AG08395 (cell line): ENCODE results near the gene PSMB1.
"Not testable (repeated sequence)": the region's sequence is repeated elsewhere in the genome, so short reads cannot be mapped to it uniquely, and the experiment has no call there.

ENCODE experiments used
- DNase-seq: peaks from one replicate; pipeline ENCODE4 v3.0.0; 2012; ENCODE audit warnings: mixed read lengths, low spot score

PSMB1 gene

DNA sequence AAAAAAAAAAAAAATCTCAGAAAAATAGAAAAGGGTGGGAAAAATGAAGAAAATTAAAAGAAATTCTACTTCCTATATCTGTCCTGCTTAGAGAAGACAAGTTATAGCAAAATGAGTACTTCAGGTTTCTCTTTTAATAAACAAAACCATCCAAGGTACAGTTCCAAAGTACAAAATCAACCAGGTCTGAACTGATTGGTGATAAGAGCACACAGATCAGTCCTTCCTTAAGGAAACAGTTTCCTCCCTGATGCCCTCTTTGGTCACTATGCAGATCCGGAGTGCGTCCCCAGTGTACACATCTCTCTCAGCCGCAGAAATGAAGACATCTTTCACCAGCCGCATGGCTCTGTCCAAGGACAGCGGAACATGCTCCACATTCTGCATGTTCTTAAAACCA, 18.1 kb downstream of the PSMB1 start:
- DNase-seq = no peak

GRCh38 chr6:170533792-170534191, 19.3 kb downstream of the PSMB1 start:
- no peak for DNase-seq

GRCh38 chr6:170532867-170533488, 20.1 kb downstream of the PSMB1 start:
- no peak for DNase-seq

GRCh38 chr6:170529839-170530469, 23.2 kb downstream of the PSMB1 start:
- peak; percentile 90 for DNase-seq

GRCh38 chr6:170527995-170528394, 25.1 kb downstream of the PSMB1 start:
- not testable (repeated sequence) for DNase-seq

DNA sequence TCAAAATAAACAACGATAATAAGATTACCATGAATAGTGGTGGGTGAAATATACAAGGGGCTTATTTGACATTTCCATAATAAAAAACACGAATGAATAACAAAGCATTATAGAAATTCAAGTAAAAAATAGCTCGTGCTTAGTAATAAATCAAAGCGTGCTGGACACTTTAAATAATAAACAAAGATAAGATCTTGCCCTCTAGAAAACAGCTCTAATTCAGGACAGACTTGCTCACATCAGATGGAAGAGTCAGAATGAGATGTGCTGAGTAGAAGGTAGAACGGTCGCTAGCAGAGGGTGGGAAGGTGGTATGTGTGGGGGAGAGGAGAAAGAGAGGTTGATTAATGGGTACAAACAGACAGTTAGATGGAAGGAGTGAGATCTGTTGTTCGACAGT, 27.3 kb downstream of the PSMB1 start:
- DNase-seq = no peak

DNA sequence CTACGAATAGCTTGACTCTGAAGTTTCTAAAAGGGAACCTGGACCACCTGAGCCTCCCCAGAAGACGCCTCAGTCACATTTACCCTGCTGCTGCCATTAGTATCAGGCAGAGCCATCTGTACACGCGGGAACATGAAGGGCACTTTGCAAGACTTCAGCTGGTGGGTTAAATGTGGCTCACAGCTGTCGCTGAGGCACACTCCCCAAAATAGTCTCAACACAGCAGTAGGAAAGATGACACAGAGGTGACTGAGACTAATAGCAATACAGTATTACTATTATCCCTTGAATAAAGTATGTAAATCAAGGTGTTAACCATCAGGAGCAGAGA, 29.0 kb downstream of the PSMB1 start:
- no peak for DNase-seq

DNA sequence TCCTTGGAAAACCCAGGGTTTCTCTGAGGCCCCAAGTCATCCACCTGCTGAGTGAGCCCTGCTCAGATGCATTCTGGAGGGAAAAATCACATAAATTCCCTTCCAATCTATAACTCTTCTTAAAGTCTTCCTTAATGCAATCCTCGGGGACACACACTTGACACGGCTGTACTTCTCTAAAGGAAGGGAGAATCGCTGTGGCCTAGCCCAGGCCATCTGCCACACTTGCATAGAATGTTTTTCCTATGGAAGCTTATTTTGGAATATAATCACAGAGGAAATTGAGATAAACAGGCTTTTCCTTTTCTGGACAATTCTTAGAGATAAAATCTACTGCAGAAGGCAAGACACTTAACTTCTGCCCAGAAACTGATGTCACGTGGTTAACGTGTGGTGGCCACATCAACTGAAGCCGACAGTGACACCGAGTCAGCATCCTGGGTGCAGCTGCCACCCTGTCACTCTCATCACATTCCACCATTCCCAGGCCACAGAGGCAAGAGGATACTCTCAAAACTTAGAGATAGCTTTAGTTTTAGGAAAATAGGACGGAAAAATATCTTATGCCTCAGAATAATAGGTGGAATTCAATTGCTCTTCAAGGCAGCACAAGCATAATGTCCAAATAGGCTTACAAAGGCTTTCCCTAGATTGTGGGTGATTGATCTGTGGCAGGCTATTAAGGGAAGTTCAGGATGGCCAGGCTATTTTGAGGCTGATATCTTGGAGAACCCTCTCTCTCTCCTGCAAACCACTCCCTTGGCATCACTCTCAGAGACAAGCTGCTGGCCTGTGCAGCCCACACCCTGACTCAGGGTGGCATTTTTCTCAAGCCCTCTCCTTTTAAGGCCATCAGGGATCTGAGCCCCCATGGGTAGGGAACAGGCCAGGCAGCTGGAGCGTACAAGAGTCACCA, 29.6 kb downstream of the PSMB1 start:
- no peak for DNase-seq

DNA sequence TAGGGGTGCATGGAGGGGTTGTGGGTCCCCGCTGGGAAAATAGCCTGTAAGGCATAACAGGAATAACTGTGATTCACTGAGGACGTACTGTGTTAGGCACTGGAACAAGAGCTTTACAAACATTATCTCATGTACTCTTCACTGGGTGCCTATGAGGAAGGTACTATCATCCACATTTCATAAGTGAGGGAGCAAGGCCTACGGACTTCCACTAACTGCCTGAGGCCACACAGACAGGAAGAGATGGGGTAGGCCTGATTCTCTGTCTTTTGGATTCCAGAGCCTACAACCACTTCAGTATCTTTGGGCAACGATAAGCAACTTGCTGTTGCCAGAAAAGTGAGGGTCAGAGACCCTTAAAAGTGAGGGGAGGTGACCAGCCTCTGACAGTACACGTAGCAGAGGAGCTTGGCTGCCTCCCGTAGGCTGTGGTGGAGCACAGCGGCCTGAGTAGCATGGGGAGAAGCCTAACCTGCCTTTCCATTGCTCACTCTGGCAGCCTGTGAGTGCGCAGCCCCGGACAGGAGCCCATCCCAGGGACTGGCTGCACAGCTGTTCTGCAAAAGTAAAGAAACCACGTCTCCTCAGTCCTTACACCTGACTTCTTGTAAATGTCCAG, 30.4 kb downstream of the PSMB1 start:
- no peak for DNase-seq

- DNase-seq = peak; percentile 65
These were observed 36.1 kb downstream of the PSMB1 start for GRCh38 chr6:170516783-170517616.

GRCh38 chr6:170514908-170515307, 38.2 kb downstream of the PSMB1 start:
- no peak for DNase-seq

DNA sequence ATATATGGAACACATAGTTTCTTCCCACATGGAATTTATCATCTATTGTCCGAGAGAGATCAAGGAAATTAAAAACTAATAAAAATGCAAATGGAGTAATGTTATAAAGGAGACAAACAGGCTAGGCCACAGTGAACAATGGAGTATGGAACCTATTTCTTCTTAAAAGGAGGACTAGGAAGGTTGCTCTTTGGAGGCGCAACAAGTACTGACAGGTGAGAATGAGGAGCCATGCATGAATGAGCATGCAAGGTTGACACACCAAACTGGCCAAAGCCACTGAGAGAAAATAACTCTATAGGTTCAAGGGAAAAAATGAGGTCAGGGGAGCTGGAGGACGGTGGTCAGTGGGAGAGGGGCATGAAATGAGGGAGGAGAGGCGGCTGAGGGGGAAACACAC, 40.9 kb downstream of the PSMB1 start:
- no peak for DNase-seq

GRCh38 chr6:170510631-170511030, 42.5 kb downstream of the PSMB1 start:
- no peak for DNase-seq

DNA sequence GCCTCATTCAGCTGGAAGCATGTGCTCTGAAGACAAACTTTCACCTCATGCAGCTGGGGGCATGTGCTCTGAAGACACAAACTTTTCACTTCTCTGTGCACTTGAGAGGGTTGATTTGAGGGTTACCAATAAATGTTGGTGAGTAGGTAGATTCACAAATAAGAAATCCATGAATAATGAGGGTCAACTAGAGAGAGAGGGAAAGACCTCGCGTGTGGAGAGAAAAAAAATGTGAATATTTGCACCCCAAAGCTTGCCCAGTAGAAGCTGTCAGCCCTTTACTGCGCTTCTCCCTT, 43.4 kb downstream of the PSMB1 start:
- DNase-seq = no peak

GRCh38 chr6:170508892-170509722, 44.0 kb downstream of the PSMB1 start:
- not testable (repeated sequence) for DNase-seq

DNA sequence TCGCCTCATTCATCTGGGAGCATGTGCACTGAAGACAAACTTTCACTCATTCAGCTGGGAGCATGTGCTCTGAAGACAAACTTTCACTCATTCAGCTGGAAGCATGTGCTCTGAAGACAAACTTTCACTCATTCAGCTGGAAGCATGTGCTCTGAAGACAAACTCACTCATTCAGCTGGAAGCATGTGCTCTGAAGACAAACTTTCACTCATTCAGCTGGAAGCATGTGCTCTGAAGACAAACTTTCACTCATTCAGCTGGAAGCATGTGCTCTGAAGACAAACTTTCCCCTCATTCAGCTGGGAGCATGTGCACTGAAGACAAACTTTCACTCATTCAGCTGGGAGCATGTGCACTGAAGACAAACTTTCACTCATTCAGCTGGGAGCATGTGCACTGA, 44.8 kb downstream of the PSMB1 start:
- not testable (repeated sequence) for DNase-seq

- DNase-seq = not testable (repeated sequence)
These were observed 45.4 kb downstream of the PSMB1 start for GRCh38 chr6:170507728-170508127.

DNA sequence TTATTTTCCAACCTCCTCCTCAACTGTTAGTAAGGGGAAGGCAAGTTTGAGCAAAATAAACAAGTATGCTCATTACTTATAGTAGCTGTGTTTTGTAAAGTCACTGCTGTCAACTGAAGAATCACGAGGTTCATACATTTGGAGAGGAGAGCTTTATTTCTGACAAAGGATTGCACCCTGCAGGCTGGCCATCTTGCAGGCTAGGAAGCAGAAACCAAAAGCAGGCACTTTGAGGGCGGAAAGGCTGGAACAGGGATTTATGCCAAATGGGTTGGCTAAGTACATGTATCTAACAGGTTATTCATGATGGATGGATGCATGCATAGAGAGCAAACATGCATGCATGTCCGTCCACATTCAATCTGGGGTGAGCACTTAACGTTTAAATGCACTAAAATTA, 46.7 kb downstream of the PSMB1 start:
- no peak for DNase-seq

- no peak for DNase-seq
These were observed 47.8 kb downstream of the PSMB1 start for GRCh38 chr6:170505306-170505705.

GRCh38 chr6:170504479-170504878, 48.6 kb downstream of the PSMB1 start:
- DNase-seq = no peak

DNA sequence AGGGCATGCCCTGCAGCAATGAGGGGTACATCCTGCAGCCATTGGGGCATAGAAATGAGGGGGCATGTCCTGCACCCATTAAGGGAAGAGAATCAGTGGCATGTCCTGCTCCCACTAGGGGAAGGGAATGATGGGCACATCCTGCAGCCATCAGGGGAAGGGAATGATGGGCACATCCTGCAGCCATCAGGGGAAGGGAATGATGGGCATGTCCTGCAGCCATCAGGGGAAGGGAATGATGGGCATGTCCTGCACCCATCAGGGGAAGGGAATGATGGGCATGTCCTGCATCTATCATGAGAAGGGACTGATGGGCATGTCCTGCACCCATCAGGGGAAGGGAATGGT, 49.7 kb downstream of the PSMB1 start:
- no peak for DNase-seq
